HEK293T (cell line): ENCODE measurements around the gene SF3A2.

ENCODE experiments used
- CTCF ChIA-PET: fragments of 350-600 bp; formaldehyde crosslinking; extraction: SDS; loops from one replicate; lab custom pipeline; 2021; ENCODE audit warnings: antibody characterized with exemption, inconsistent platforms; lab: Yijun Ruan, JAX
- POLR2A ChIA-PET: fragments of 350-600 bp; formaldehyde crosslinking; extraction: SDS; loops from one replicate; lab custom pipeline; 2020; ENCODE audit warnings: antibody characterized with exemption, inconsistent platforms; lab: Yijun Ruan, JAX
- DNase-seq: peaks from one replicate; pipeline ENCODE4 v3.0.0; 2012; ENCODE audit warnings: mixed read lengths; ENCODE audit errors: extremely low spot score
- ARNT ChIP-seq: fragments of 450-650 bp; IDR thresholded peaks from 2 replicates; pipeline ENCODE4 v1.6.1; 2017; ENCODE audit warnings: mild to moderate bottlenecking
- BHLHE40 ChIP-seq: fragments of 450-650 bp; IDR thresholded peaks from 2 replicates; pipeline ENCODE4 v1.6.1; 2016; ENCODE audit warnings: mild to moderate bottlenecking, moderate library complexity, borderline replicate concordance
- CTBP1 ChIP-seq: fragments of 450-650 bp; IDR thresholded peaks from 2 replicates; pipeline ENCODE4 v1.6.1; 2016; ENCODE audit warnings: borderline replicate concordance
- ELF4 ChIP-seq: fragments of 450-650 bp; IDR thresholded peaks from 2 replicates; pipeline ENCODE4 v1.6.1; 2017; ENCODE audit warnings: antibody characterized with exemption
- FOXA1 ChIP-seq: fragments of 450-650 bp; IDR thresholded peaks from 2 replicates; pipeline ENCODE4 v1.6.1; 2016; ENCODE audit warnings: mild to moderate bottlenecking
- FOXK2 ChIP-seq: fragments of 450-650 bp; IDR thresholded peaks from 2 replicates; pipeline ENCODE4 v1.6.1; 2016; ENCODE audit warnings: mild to moderate bottlenecking
- FOXM1 ChIP-seq: fragments of 450-650 bp; IDR thresholded peaks from 2 replicates; pipeline ENCODE4 v1.6.1; 2017; ENCODE audit warnings: mild to moderate bottlenecking, borderline replicate concordance
- HDGF ChIP-seq: fragments of 450-650 bp; IDR thresholded peaks from 2 replicates; pipeline ENCODE4 v1.6.1; 2017; ENCODE audit warnings: antibody characterized with exemption, borderline replicate concordance
- L3MBTL2 ChIP-seq: fragments of 450-650 bp; conservative IDR thresholded peaks from 2 replicates; pipeline ENCODE4 v1.6.1; 2016; ENCODE audit warnings: mild to moderate bottlenecking
- LEF1 ChIP-seq: fragments of 450-650 bp; IDR thresholded peaks from 2 replicates; pipeline ENCODE4 v1.6.1; 2017; ENCODE audit warnings: mild to moderate bottlenecking, borderline replicate concordance
- NFRKB ChIP-seq: fragments of 450-650 bp; IDR thresholded peaks from 2 replicates; pipeline ENCODE4 v1.6.1; 2016; ENCODE audit warnings: mild to moderate bottlenecking, moderate library complexity
- PKNOX1 ChIP-seq: fragments of 450-650 bp; IDR thresholded peaks from 2 replicates; pipeline ENCODE4 v1.6.1; 2016
- SP1 ChIP-seq: fragments of 450-650 bp; IDR thresholded peaks from 2 replicates; pipeline ENCODE4 v1.6.1; 2017
- SUZ12 ChIP-seq: fragments of 450-650 bp; IDR thresholded peaks from 2 replicates; pipeline ENCODE4 v1.6.1; 2016; ENCODE audit warnings: mild to moderate bottlenecking
- TARDBP ChIP-seq: fragments of 450-650 bp; IDR thresholded peaks from 2 replicates; pipeline ENCODE4 v1.6.1; 2016
- ZNF384 ChIP-seq: fragments of 450-650 bp; IDR thresholded peaks from 2 replicates; pipeline ENCODE4 v1.6.1; 2016

SF3A2 gene

GRCh38 chr19:2212861-2213711, 23.5 kb upstream of the SF3A2 start:
- no peak for TF ChIP-seq ARNT
- no peak for TF ChIP-seq HDGF
- no peak for TF ChIP-seq BHLHE40
- TF ChIP-seq ELF4: no peak
- TF ChIP-seq FOXM1: no peak
- TF ChIP-seq FOXA1: no peak
- DNase-seq: no peak
- POLR2A ChIA-PET: no interaction called here
- CTCF ChIA-PET: no interaction called here

- POLR2A ChIA-PET: no interaction called here
- CTCF ChIA-PET: no interaction called here
- DNase-seq: no peak
- TF ChIP-seq FOXM1 (no peak), CTBP1 (no peak), TARDBP (no peak), ELF4 (no peak), LEF1 (no peak), SUZ12 (no peak), ZNF384 (no peak)
Observed at GRCh38 chr19:2213799-2214198, 22.8 kb upstream of the SF3A2 start.

GRCh38 chr19:2214251-2214650, 22.4 kb upstream of the SF3A2 start:
- POLR2A ChIA-PET: interaction anchor here (1.1 kb wide), 1 partner anchor 37 kb away, joined by 3 read pairs; no protein-coding TSS in a partner anchor
- no peak for DNase-seq
- CTCF ChIA-PET: no interaction called here
- TF ChIP-seq ZNF384 (no peak), HDGF (no peak), FOXK2 (no peak)

- CTCF ChIA-PET: interaction anchor here (1.0 kb wide), 1 partner anchor 59 kb away, joined by 3 read pairs; no protein-coding TSS in a partner anchor
Observed at GRCh38 chr19:2215281-2215751, 21.3 kb upstream of the SF3A2 start.

GRCh38 chr19:2216361-2217225, 20.0 kb upstream of the SF3A2 start:
- TF ChIP-seq TARDBP (no peak), FOXA1 (no peak), ELF4 (no peak), FOXM1 (no peak), PKNOX1 (no peak), FOXK2 (no peak), BHLHE40 (no peak), ARNT (no peak), L3MBTL2 (no peak), SP1 (no peak), CTBP1 (no peak)
- no peak for DNase-seq
- ChIA-PET CTCF (interaction anchor here (1.0 kb wide), 1 partner anchor 60 kb away, joined by 3 read pairs; no protein-coding TSS in a partner anchor), POLR2A (interaction anchor here (0.8 kb wide), 1 partner anchor 17 kb away, joined by 4 read pairs; no protein-coding TSS in a partner anchor)

More at GRCh38 chr19:2215281-2215751, 21.3 kb upstream of the SF3A2 start:
- POLR2A ChIA-PET: interaction anchor here (1.1 kb wide), 1 partner anchor 38 kb away, joined by 3 read pairs; no protein-coding TSS in a partner anchor
- TF ChIP-seq FOXA1: no peak
- TF ChIP-seq BHLHE40: no peak
- TF ChIP-seq PKNOX1: peak; percentile 83
- DNase-seq: no peak

- ChIA-PET POLR2A (no interaction called here), CTCF (no interaction called here)
- DNase-seq: no peak
- TF ChIP-seq FOXM1 (no peak), PKNOX1 (no peak), L3MBTL2 (no peak), BHLHE40 (no peak), SP1 (no peak), TARDBP (no peak), FOXA1 (no peak), ARNT (no peak), ELF4 (no peak), SUZ12 (no peak), FOXK2 (no peak), NFRKB (no peak), CTBP1 (no peak), HDGF (no peak), ZNF384 (no peak), LEF1 (no peak)
Observed at GRCh38 chr19:2217591-2217990, 19.0 kb upstream of the SF3A2 start.
